K562 (cell line): ENCODE data around the gene SMIM35. TPM values are rescaled to one million over a fixed set of nuclear protein-coding genes. Genes with fewer than 3 reads are reported as not detected.

Experiments
- LEF1 ChIP-seq: fragments of 450-650 bp; IDR thresholded peaks from 2 replicates; pipeline ENCODE4 v1.6.1; 2016; ENCODE audit warnings: mild to moderate bottlenecking
- SOX6 ChIP-seq: fragments of 450-650 bp; IDR thresholded peaks from 2 replicates; pipeline ENCODE4 v1.6.1; 2014; ENCODE audit warnings: mild to moderate bottlenecking
- polyA plus RNA-seq, 8 experiments: library from polyadenylated mRNA; depleted of rRNA in 4 of 8; stranded (reverse) in 5 of 8; unstranded in 3 of 8; fragments of >200 nt; fragmentation: Nextera tagmentation in 2 of 8; fragmentation: Illumina TruSeq in 1 of 8; extraction: Ambion mirVana in 2 of 8; extraction: Trizol in 1 of 8; gene quantifications; 2 replicates each; pipeline versions ENCODE4 v1.2.1 to v1.2.3, GENCODE V29; 2011 to 2014; ENCODE audit warnings: inconsistent platforms in 1 of 8, missing spikeins in 1 of 8
- total RNA-seq, 7 experiments: library from RNA; depleted of rRNA in 6 of 7; stranded (reverse); fragments of >200 nt in 6 of 7; fragmentation: Illumina TruSeq in 2 of 7; extraction: Trizol in 2 of 7; gene quantifications; 2 replicates each; pipeline versions ENCODE4 v1.2.1 to v1.2.3, GENCODE V29; 2011 to 2021; ENCODE audit warnings: low replicate concordance in 1 of 7
- TF ChIP-seq, protein P1 (sequence below), 2 experiments: fragments of 450-650 bp; formaldehyde crosslinking in 1 of 2; IDR thresholded peaks; 2 replicates each; pipeline versions ENCODE4 v1.4.0 to v1.6.1; 2014 to 2020; ENCODE audit warnings: mild to moderate bottlenecking in 2 of 2, borderline replicate concordance in 1 of 2, low read depth in 1 of 2
- TF ChIP-seq, protein P2 (sequence below): fragments of 450-650 bp; IDR thresholded peaks from 2 replicates; pipeline ENCODE4 v1.6.1; 2016; ENCODE audit warnings: borderline replicate concordance

Gene SMIM35
- total and polyA plus RNA-seq, 9 of the 15 experiments (the other 6 are each of a cell fraction or from before 2014, with no cell fraction given) = 0.03 TPM; not detected in 7

DNA sequence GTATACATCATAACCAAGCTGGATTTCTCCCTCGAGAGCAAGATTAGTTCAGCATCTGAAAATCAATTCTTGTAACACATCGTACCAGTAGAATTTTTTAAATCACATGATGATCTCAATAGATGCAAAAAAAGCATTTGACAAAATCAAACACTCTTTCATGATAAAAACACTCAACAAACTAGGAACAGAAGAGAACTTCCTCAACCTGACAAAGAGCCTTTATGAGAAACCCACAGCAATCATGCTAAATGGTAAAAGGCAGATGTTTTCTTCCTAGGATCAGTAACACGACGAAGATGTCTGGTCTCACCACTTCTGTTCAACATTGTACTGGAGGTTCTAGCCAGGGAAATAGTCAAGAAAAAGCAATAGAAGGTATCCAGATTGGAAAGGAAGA is 44.0 kb downstream of the SMIM35 start (continued):
- TF ChIP-seq, protein P1, sequence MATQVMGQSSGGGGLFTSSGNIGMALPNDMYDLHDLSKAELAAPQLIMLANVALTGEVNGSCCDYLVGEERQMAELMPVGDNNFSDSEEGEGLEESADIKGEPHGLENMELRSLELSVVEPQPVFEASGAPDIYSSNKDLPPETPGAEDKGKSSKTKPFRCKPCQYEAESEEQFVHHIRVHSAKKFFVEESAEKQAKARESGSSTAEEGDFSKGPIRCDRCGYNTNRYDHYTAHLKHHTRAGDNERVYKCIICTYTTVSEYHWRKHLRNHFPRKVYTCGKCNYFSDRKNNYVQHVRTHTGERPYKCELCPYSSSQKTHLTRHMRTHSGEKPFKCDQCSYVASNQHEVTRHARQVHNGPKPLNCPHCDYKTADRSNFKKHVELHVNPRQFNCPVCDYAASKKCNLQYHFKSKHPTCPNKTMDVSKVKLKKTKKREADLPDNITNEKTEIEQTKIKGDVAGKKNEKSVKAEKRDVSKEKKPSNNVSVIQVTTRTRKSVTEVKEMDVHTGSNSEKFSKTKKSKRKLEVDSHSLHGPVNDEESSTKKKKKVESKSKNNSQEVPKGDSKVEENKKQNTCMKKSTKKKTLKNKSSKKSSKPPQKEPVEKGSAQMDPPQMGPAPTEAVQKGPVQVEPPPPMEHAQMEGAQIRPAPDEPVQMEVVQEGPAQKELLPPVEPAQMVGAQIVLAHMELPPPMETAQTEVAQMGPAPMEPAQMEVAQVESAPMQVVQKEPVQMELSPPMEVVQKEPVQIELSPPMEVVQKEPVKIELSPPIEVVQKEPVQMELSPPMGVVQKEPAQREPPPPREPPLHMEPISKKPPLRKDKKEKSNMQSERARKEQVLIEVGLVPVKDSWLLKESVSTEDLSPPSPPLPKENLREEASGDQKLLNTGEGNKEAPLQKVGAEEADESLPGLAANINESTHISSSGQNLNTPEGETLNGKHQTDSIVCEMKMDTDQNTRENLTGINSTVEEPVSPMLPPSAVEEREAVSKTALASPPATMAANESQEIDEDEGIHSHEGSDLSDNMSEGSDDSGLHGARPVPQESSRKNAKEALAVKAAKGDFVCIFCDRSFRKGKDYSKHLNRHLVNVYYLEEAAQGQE (IDR thresholded peaks at IDR 0.05; ENCODE audit: borderline replicate concordance) = no peak
- TF ChIP-seq, protein P1 (CRISPR knock-in tag; IDR thresholded peaks at IDR 0.05; ENCODE audit: low read depth) = no peak
- TF ChIP-seq LEF1 (no peak), SOX6 (no peak)
- TF ChIP-seq, protein P2, sequence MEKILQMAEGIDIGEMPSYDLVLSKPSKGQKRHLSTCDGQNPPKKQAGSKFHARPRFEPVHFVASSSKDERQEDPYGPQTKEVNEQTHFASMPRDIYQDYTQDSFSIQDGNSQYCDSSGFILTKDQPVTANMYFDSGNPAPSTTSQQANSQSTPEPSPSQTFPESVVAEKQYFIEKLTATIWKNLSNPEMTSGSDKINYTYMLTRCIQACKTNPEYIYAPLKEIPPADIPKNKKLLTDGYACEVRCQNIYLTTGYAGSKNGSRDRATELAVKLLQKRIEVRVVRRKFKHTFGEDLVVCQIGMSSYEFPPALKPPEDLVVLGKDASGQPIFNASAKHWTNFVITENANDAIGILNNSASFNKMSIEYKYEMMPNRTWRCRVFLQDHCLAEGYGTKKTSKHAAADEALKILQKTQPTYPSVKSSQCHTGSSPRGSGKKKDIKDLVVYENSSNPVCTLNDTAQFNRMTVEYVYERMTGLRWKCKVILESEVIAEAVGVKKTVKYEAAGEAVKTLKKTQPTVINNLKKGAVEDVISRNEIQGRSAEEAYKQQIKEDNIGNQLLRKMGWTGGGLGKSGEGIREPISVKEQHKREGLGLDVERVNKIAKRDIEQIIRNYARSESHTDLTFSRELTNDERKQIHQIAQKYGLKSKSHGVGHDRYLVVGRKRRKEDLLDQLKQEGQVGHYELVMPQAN = no peak
